PC-9 (cell line): ENCODE data around the gene CASR. TPM values are rescaled to one million over a fixed set of nuclear protein-coding genes. Genes with fewer than 3 reads are reported as not detected.

ENCODE experiments used
- BruUV-seq: library from RNA; stranded (reverse); fragments of 400-500 nt; replicated peaks from 2 replicates; lab custom pipeline; 2021; lab: Mats Ljungman, UMichigan
- CTCF ChIA-PET: fragments of 300-600 bp; sonication (Branson Sonifier 250); formaldehyde crosslinking; loops from one replicate; lab custom pipeline; 2022; ENCODE audit warnings: antibody characterized with exemption; lab: Charles Lee
- POLR2A ChIA-PET: fragments of 300-600 bp; sonication (Branson Sonifier 250); formaldehyde crosslinking; loops from one replicate; lab custom pipeline; 2022; ENCODE audit warnings: antibody characterized with exemption; ENCODE audit not compliant: unreplicated experiment; lab: Charles Lee
- DNase-seq, 2 experiments: peaks; one replicate each; pipeline versions ENCODE4 v3.0.0 to v3.0.0-alpha.2; 2015 to 2022; ENCODE audit warnings: mixed read lengths in 1 of 2
- H2AFZ ChIP-seq: fragments of 200-600 bp; sonication (generic); 2 replicates; pipeline ENCODE4 v1.8.1; 2017; ENCODE audit warnings: antibody characterized with exemption
- H3F3A ChIP-seq: fragments of 200-600 bp; sonication (generic); 2 replicates; pipeline ENCODE4 v1.8.1; 2017; ENCODE audit warnings: antibody characterized with exemption, mild to moderate bottlenecking, low read depth; ENCODE audit not compliant: insufficient read depth
- H3K27ac ChIP-seq: fragments of 200-600 bp; sonication (generic); 2 replicates; pipeline ENCODE4 v1.6.1; 2016; ENCODE audit warnings: mixed run types
- H3K27me3 ChIP-seq: fragments of 200-600 bp; sonication (generic); 2 replicates; pipeline ENCODE4 v1.6.1; 2016; ENCODE audit warnings: low read depth, mixed run types; ENCODE audit not compliant: insufficient read depth
- H3K36me3 ChIP-seq: fragments of 200-600 bp; sonication (generic); 2 replicates; pipeline ENCODE4 v1.6.1; 2016; ENCODE audit warnings: low read depth, mixed run types
- H3K4me1 ChIP-seq: fragments of 200-600 bp; sonication (generic); replicated peaks from 2 replicates; pipeline ENCODE4 v1.6.1; 2016; ENCODE audit warnings: mixed run types; ENCODE audit not compliant: insufficient read depth
- H3K4me2 ChIP-seq: fragments of 200-600 bp; sonication (generic); 2 replicates; pipeline ENCODE4 v1.6.1; 2017; ENCODE audit warnings: mixed run types
- H3K4me3 ChIP-seq: fragments of 200-600 bp; sonication (generic); 2 replicates; pipeline ENCODE4 v1.6.1; 2016; ENCODE audit warnings: mixed run types
- H3K79me2 ChIP-seq: fragments of 200-600 bp; sonication (generic); 2 replicates; pipeline ENCODE4 v1.6.1; 2017; ENCODE audit warnings: low read depth, mixed run types
- H3K9me2 ChIP-seq: fragments of 200-600 bp; sonication (generic); 2 replicates; pipeline ENCODE4 v1.8.1; 2017; ENCODE audit warnings: mild to moderate bottlenecking; ENCODE audit not compliant: insufficient read depth
- H3K9me3 ChIP-seq: fragments of 200-600 bp; sonication (generic); 2 replicates; pipeline ENCODE4 v1.8.1; 2016; ENCODE audit warnings: low read depth; ENCODE audit not compliant: insufficient read depth
- H4K20me1 ChIP-seq: fragments of 200-600 bp; sonication (generic); 2 replicates; pipeline ENCODE4 v1.8.1; 2017; ENCODE audit not compliant: insufficient read depth
- CTCF ChIP-seq: fragments of 200-600 bp; sonication (generic); conservative IDR thresholded peaks from 2 replicates; pipeline ENCODE4 v1.6.1; 2017; ENCODE audit warnings: mixed run types, antibody characterized with exemption, mild to moderate bottlenecking, moderate library complexity
- EZH2 ChIP-seq: fragments of 200-600 bp; sonication (generic); IDR thresholded peaks from 2 replicates; pipeline ENCODE4 v1.8.0; 2017; ENCODE audit warnings: antibody characterized with exemption, low read depth
- intact Hi-C: fragments of 100-400 bp; cut with micrococcal nuclease; formaldehyde crosslinking; loops from one replicate; pipeline ENCODE4 v1.10.0; 2022; ENCODE audit not compliant: unreplicated experiment
- total RNA-seq: library from RNA; stranded (reverse); gene quantifications from 2 replicates; pipeline ENCODE4 v1.2.3, GENCODE V29; 2021

The CASR gene
- total RNA-seq, 1 experiment from 2014 or later: not detected

GRCh38 chr3:122310361-122310760 lies 126.9 kb downstream of the CASR start:
- Histone ChIP-seq H3K27ac (no peak overlapping the region), H3K4me1 (peaks cover 39% of the 10 kb centered on the region), H3K9me3 (no peaks in the 10 kb centered on the region), H3K9me2 (no peaks in the 10 kb centered on the region; the same call in 1 of the 2 replicates), H3K36me3 (no peaks in the 10 kb centered on the region), H3K4me3 (no peak overlapping the region), H4K20me1 (no peaks in the 10 kb centered on the region; the same call in 1 of the 2 replicates), H3K4me2 (peak overlapping the region; percentile 14), H3K27me3 (no peaks in the 10 kb centered on the region), H3K79me2 (no peaks in the 10 kb centered on the region), H3F3A (no peaks in the 10 kb centered on the region; the same call in 1 of the 2 replicates), H2AFZ (0 out of 2 replicates have a peak overlapping the region, but pooled peaks have one; percentile 10)
- intact Hi-C loops: no loop called here
- no TSS peak for BruUV-seq
- TF ChIP-seq EZH2: no peak
- TF ChIP-seq CTCF: no peak
- CTCF ChIA-PET: no interaction called here
- peak in 1 of 2 experiments; percentile 78 for DNase-seq
- POLR2A ChIA-PET: no interaction called here

GRCh38 chr3:122312826-122313225 lies 129.4 kb downstream of the CASR start:
- no peak overlapping the region for H3K4me2 ChIP-seq
- no peaks in the 10 kb centered on the region for H3K27me3 ChIP-seq
- H3F3A ChIP-seq: no peaks in the 10 kb centered on the region; the same call in 1 of the 2 replicates
- H4K20me1 ChIP-seq: no peaks in the 10 kb centered on the region
- CTCF ChIA-PET: no interaction called here
- H3K79me2 ChIP-seq: no peaks in the 10 kb centered on the region
- H2AFZ ChIP-seq: no peak overlapping the region
- BruUV-seq: no TSS peak
- POLR2A ChIA-PET: interaction anchor here (0.6 kb wide), 1 partner anchor 71 kb away, joined by 3 read pairs; the partner anchor contains the start of gene FAM162A
- no peak overlapping the region for H3K27ac ChIP-seq
- no peaks in the 10 kb centered on the region; the same call in 1 of the 2 replicates for H3K9me2 ChIP-seq
- TF ChIP-seq EZH2: no peak
- TF ChIP-seq CTCF: no peak
- no peak overlapping the region for H3K4me3 ChIP-seq
- intact Hi-C loops: no loop called here
- no peaks in the 10 kb centered on the region for H3K36me3 ChIP-seq
- DNase-seq: peak in 1 of 2 experiments; percentile 46
- peaks cover 35% of the 10 kb centered on the region for H3K4me1 ChIP-seq
- H3K9me3 ChIP-seq: no peaks in the 10 kb centered on the region

GRCh38 chr3:122313281-122313680 lies 129.8 kb downstream of the CASR start:
- H2AFZ ChIP-seq: no peak overlapping the region
- intact Hi-C loops: no loop called here

More at GRCh38 chr3:122313281-122313680, 129.8 kb downstream of the CASR start:
- H3K27me3 ChIP-seq: no peaks in the 10 kb centered on the region
- ChIA-PET CTCF (no interaction called here), POLR2A (interaction anchor here (0.6 kb wide), 1 partner anchor 71 kb away, joined by 3 read pairs; the partner anchor contains the start of gene FAM162A)
- no peaks in the 10 kb centered on the region for H3K79me2 ChIP-seq
- no TSS peak for BruUV-seq
- H4K20me1 ChIP-seq: no peaks in the 10 kb centered on the region
- no peak overlapping the region for H3K27ac ChIP-seq
- no peak overlapping the region for H3K4me2 ChIP-seq
- TF ChIP-seq EZH2: no peak
- TF ChIP-seq CTCF: no peak
- no peak for DNase-seq
- peaks cover 3% of the 10 kb centered on the region; the same call in 1 of the 2 replicates for H3F3A ChIP-seq
- peaks cover 38% of the 10 kb centered on the region for H3K4me1 ChIP-seq
- H3K9me3 ChIP-seq: no peaks in the 10 kb centered on the region
- no peak overlapping the region for H3K4me3 ChIP-seq
- H3K9me2 ChIP-seq: no peaks in the 10 kb centered on the region; the same call in 1 of the 2 replicates
- no peaks in the 10 kb centered on the region for H3K36me3 ChIP-seq
